ENCODE data around the gene PPP2R5C.

The PPP2R5C gene

GRCh38 chr14:101776344-101776743 lies 14.8 kb downstream of the PPP2R5C start:
- DNase-seq (ENCODE audit: extremely low spot score): peak; percentile 52
- POLR2A ChIA-PET: interaction anchor here (0.5 to 1.3 kb wide), 2 partner anchors 33 to 328 kb away, joined by 3 to 4 read pairs; no protein-coding TSS in a partner anchor
- CTCF ChIA-PET: interaction anchor here (1.1 to 1.3 kb wide), 4 partner anchors 9 to 216 kb away, joined by 3 to 4 read pairs (median 3); no protein-coding TSS in a partner anchor
- no peak for TF ChIP-seq CTCF (IDR thresholded peaks at IDR 0.05; ENCODE audit: control extremely low read depth, extremely low read depth, low read depth, missing control alignments)

GRCh38 chr14:101780390-101780789 lies 18.9 kb downstream of the PPP2R5C start:
- POLR2A ChIA-PET: no interaction called here
- CTCF ChIA-PET: no interaction called here
- DNase-seq (ENCODE audit: extremely low spot score): no peak

DNA sequence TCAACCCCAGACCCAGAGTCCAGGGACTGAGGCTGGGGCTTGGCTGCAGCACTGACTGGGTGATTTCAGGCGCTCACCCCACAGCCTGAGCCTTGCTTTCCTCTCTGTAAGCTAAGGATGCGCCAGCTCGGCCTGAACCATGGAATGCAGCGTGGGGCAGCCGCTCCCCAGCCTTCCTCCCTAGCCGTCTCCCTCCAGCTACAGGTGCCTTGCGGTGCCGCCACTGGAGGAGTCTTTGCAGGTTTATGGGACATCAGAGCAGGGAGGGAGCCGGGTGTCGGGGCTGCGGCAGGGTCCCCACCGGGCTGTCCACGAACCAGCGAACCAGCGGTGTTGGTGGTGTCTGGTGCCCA lies 19.4 kb downstream of the PPP2R5C start:
- no peak for DNase-seq (ENCODE audit: extremely low spot score)
- CTCF ChIA-PET: no interaction called here
- no peak for TF ChIP-seq CTCF (IDR thresholded peaks at IDR 0.05; ENCODE audit: control extremely low read depth, extremely low read depth, low read depth, missing control alignments)
- POLR2A ChIA-PET: no interaction called here

More at GRCh38 chr14:101780390-101780789, 18.9 kb downstream of the PPP2R5C start:
- TF ChIP-seq CTCF (IDR thresholded peaks at IDR 0.05; ENCODE audit: control extremely low read depth, extremely low read depth, low read depth, missing control alignments): no peak

- ChIA-PET CTCF (no interaction called here), POLR2A (no interaction called here)
- DNase-seq (ENCODE audit: extremely low spot score): peak; percentile 45
- no peak for TF ChIP-seq CTCF (IDR thresholded peaks at IDR 0.05; ENCODE audit: control extremely low read depth, extremely low read depth, low read depth, missing control alignments)
Observed at GRCh38 chr14:101781240-101782061, 19.9 kb downstream of the PPP2R5C start.

DNA sequence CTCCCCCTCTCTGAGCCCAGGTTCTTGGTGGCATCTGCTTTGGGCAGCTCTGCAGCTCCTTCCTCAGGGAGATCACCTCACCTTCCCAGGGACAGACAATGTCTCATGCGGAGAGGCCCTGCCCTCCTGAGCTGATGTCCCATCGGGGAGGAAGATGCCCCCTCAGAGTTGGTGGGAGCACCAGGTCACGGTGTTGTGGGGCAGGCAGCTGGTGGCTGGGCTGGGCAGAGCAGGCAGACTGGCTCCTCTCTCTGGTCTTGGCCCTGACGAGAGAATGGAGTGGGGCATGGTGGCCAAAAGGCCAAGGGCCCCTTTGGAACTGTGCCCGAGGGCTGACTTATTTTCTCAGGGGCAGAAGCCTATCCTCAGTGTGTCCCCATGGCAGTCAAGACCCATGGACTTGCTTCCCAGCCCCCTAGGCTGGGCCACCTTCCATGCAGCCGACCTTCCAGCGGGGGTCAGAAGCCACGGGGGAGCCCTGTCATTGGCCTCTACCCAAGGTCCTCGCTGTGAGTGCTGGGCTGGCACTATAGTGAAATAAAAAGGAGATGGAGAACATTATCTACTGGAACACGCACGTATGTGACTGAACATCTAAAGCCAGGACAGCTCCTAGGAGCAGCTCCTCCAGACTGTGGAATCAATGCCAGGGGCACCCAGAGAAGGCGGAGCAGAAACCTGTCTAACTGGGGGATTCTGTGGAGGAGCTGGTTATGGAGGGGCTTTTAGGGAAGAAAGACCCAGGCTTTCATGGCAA lies 21.9 kb downstream of the PPP2R5C start:
- ChIA-PET CTCF (interaction anchor here (1.1 to 2.8 kb wide), 3 partner anchors 11 to 25 kb away, joined by 3 to 12 read pairs (median 5); no protein-coding TSS in a partner anchor), POLR2A (no interaction called here)
- TF ChIP-seq CTCF (IDR thresholded peaks at IDR 0.05; ENCODE audit: control extremely low read depth, extremely low read depth, low read depth, missing control alignments): no peak
- no peak for DNase-seq (ENCODE audit: extremely low spot score)

GRCh38 chr14:101784631-101785030 lies 23.1 kb downstream of the PPP2R5C start:
- ChIA-PET POLR2A (no interaction called here), CTCF (interaction anchor here (0.7 to 2.8 kb wide), 6 partner anchors 9 to 316 kb away, joined by 3 to 12 read pairs (median 3); no protein-coding TSS in a partner anchor)
- DNase-seq (ENCODE audit: extremely low spot score): no peak
- no peak for TF ChIP-seq CTCF (IDR thresholded peaks at IDR 0.05; ENCODE audit: control extremely low read depth, extremely low read depth, low read depth, missing control alignments)

Measured in GM10248 (cell line).